Prostate gland (tissue), 2 donors: ENCODE data around the gene C11orf21. TPM values are rescaled to one million over a fixed set of nuclear protein-coding genes. Genes with fewer than 3 reads are reported as not detected.

ENCODE experiments used
- DNase-seq: peaks from one replicate; pipeline ENCODE4 v3.0.0-alpha.2; 2019; ENCODE audit warnings: low spot score
- H3K27ac ChIP-seq, 2 donors: fragments of 200-600 bp; sonication (generic); 2 replicates each; pipeline ENCODE4 v1.5.1; 2017 to 2019
- H3K27me3 ChIP-seq: fragments of 200-600 bp; sonication (generic); replicated peaks from 2 replicates; pipeline ENCODE4 v1.5.1; 2019; ENCODE audit not compliant: insufficient read depth
- H3K36me3 ChIP-seq, 2 donors: fragments of 200-600 bp; sonication (generic); 1 replicate in 1 of 2; 2 replicates in 1 of 2; pipeline versions ENCODE4 v1.5.1 to v1.8.1; 2017 to 2019
- H3K4me1 ChIP-seq: fragments of 200-600 bp; sonication (generic); replicated peaks from 2 replicates; pipeline ENCODE4 v1.5.1; 2019
- H3K4me3 ChIP-seq, 2 donors: fragments of 200-600 bp; sonication (generic); 2 replicates each; pipeline ENCODE4 v1.5.1; 2017 to 2019
- H3K9me3 ChIP-seq: fragments of 200-600 bp; sonication (generic); 2 replicates; pipeline ENCODE4 v1.5.1; 2017
- CTCF ChIP-seq, 4 experiments: fragments of 200-600 bp in 2 of 4; fragments of 450-650 bp in 2 of 4; sonication (generic) in 2 of 4; IDR thresholded peaks; 1 replicate in 3 of 4; 2 replicates in 1 of 4; pipeline ENCODE4 v1.5.1; 2016 to 2019; ENCODE audit warnings: antibody characterized with exemption in 4 of 4, mild to moderate bottlenecking in 2 of 4, moderate library complexity in 2 of 4
- POLR2A ChIP-seq: fragments of 450-650 bp; IDR thresholded peaks from one replicate; pipeline ENCODE4 v1.6.1; 2016; ENCODE audit warnings: antibody characterized with exemption, mild to moderate bottlenecking
- POLR2AphosphoS5 ChIP-seq: sonication (generic); formaldehyde crosslinking; IDR thresholded peaks from one replicate; pipeline ENCODE4 v1.6.1; 2017; ENCODE audit warnings: antibody characterized with exemption
- WGBS: methylation state at CpG from one replicate; pipeline ENCODE4 v1.1.5; 2018; 5-methylcytosine and 5-hydroxymethylcytosine counted together
- intact Hi-C: fragments of 100-400 bp; cut with DNase I; formaldehyde crosslinking; loops from one replicate; pipeline ENCODE4 v1.14.2; 2022
- total RNA-seq, 2 donors: library from RNA; depleted of rRNA; stranded (reverse); fragments of >200 nt; gene quantifications; one replicate each; pipeline ENCODE4 v1.1.0, GENCODE V29; 2016

C11orf21 gene
- total RNA-seq, 2 donors from 2014 or later, result 0.85 TPM; not detected in 1

- Histone ChIP-seq H3K4me3 (no peak overlapping the region), H3K4me1 (peaks cover 11% of the 10 kb centered on the region), H3K36me3 (no peaks in the 10 kb centered on the region), H3K27me3 (no peaks in the 10 kb centered on the region), H3K9me3 (no peaks in the 10 kb centered on the region), H3K27ac (no peak overlapping the region)
- TF ChIP-seq POLR2A, result no peak
- TF ChIP-seq POLR2AphosphoS5, result no peak
- TF ChIP-seq CTCF (IDR thresholded peaks at IDR 0.05), result no peak
- 92% methylated on average over 15 of the region's 15 CpGs for WGBS
- intact Hi-C loops, result no loop called here
- DNase-seq, result no peak
Observed at GRCh38 chr11:2273311-2273710, 28.4 kb downstream of the C11orf21 start.

GRCh38 chr11:2272946-2273280 lies 28.8 kb downstream of the C11orf21 start:
- intact Hi-C loops, result no loop called here
- peaks cover 11% of the 10 kb centered on the region for H3K4me1 ChIP-seq
- DNase-seq, result no peak
- no peaks in the 10 kb centered on the region for H3K9me3 ChIP-seq
- WGBS, result 94% methylated on average over 7 of the region's 7 CpGs
- H3K27me3 ChIP-seq, result no peaks in the 10 kb centered on the region
- no peak overlapping the region for H3K27ac ChIP-seq
- H3K4me3 ChIP-seq, result no peak overlapping the region
- H3K36me3 ChIP-seq, result no peaks in the 10 kb centered on the region
- TF ChIP-seq POLR2AphosphoS5 (no peak), CTCF (IDR thresholded peaks at IDR 0.05) (no peak)

GRCh38 chr11:2272228-2272945 lies 29.3 kb downstream of the C11orf21 start:
- Histone ChIP-seq H3K27ac (no peak overlapping the region), H3K4me1 (peaks cover 11% of the 10 kb centered on the region), H3K27me3 (no peaks in the 10 kb centered on the region), H3K9me3 (no peaks in the 10 kb centered on the region), H3K36me3 (no peaks in the 10 kb centered on the region), H3K4me3 (no peak overlapping the region)
- intact Hi-C loops, result no loop called here
- TF ChIP-seq POLR2AphosphoS5 (no peak), CTCF (IDR thresholded peaks at IDR 0.05) (no peak), POLR2A (no peak)
- 91% methylated on average over 21 of the region's 21 CpGs for WGBS
- no peak for DNase-seq

- intact Hi-C loops, result no loop called here
- Histone ChIP-seq H3K27ac (no peak overlapping the region), H3K4me1 (peaks cover 11% of the 10 kb centered on the region), H3K4me3 (no peak overlapping the region), H3K36me3 (no peaks in the 10 kb centered on the region), H3K27me3 (no peaks in the 10 kb centered on the region), H3K9me3 (no peaks in the 10 kb centered on the region)
- 40% methylated on average over 44 of the region's 45 CpGs for WGBS
- no peak for DNase-seq
- TF ChIP-seq POLR2AphosphoS5 (no peak), POLR2A (no peak), CTCF (IDR thresholded peaks at IDR 0.05) (no peak)
Observed at GRCh38 chr11:2271327-2272227, 30.1 kb downstream of the C11orf21 start.

- Histone ChIP-seq H3K27ac (no peak overlapping the region), H3K4me3 (peak overlapping the region; percentile 40 to 55), H3K36me3 (no peaks in the 10 kb centered on the region), H3K4me1 (peaks cover 11% of the 10 kb centered on the region), H3K27me3 (no peaks in the 10 kb centered on the region), H3K9me3 (no peaks in the 10 kb centered on the region)
- no peak for TF ChIP-seq POLR2A
- no peak for DNase-seq
- under 1% methylated on average over 21 of the region's 28 CpGs for WGBS
- intact Hi-C loops, result no loop called here
Observed at GRCh38 chr11:2271077-2271326, 30.7 kb downstream of the C11orf21 start.
